PC-3 (cell line): ENCODE results near the gene TMEM147. TPM values are rescaled to one million over a fixed set of nuclear protein-coding genes. Genes with fewer than 3 reads are reported as not detected.

ENCODE experiments used
- ATAC-seq: fragments of 200-7000 bp; cut with Tn5 transposase; 2 replicates; pipeline ENCODE4 v1.9.1; 2020; ENCODE audit warnings: mild to moderate bottlenecking, moderate library complexity
- BruUV-seq: library from RNA; stranded (reverse); fragments of 400-500 nt; replicated peaks from 2 replicates; lab custom pipeline; 2021; lab: Mats Ljungman, UMichigan
- CTCF ChIA-PET: fragments of 300-600 bp; sonication (Branson Sonifier 250); formaldehyde crosslinking; loops from one replicate; lab custom pipeline; 2022; ENCODE audit warnings: antibody characterized with exemption; lab: Charles Lee
- POLR2A ChIA-PET: fragments of 300-600 bp; sonication (Branson Sonifier 250); formaldehyde crosslinking; loops from one replicate; lab custom pipeline; 2022; ENCODE audit warnings: antibody characterized with exemption; ENCODE audit not compliant: unreplicated experiment; lab: Charles Lee
- DNase-seq: peaks from one replicate; pipeline ENCODE4 v3.0.0-alpha.2; 2015
- H2AFZ ChIP-seq: fragments of 300-600 bp; sonication (generic); 2 replicates; pipeline ENCODE4 v1.6.0; 2016; ENCODE audit warnings: antibody characterized with exemption, low read length
- H3F3A ChIP-seq: fragments of 300-600 bp; sonication (generic); one replicate; pipeline ENCODE4 v1.6.0; 2017; ENCODE audit warnings: antibody characterized with exemption, low read length, control low read depth, mild to moderate bottlenecking; ENCODE audit not compliant: unreplicated experiment
- H3K27ac ChIP-seq: fragments of 300-600 bp; sonication (generic); 2 replicates; pipeline ENCODE4 v1.5.1; 2016; ENCODE audit warnings: mild to moderate bottlenecking, low read length
- H3K27me3 ChIP-seq: fragments of 300-600 bp; sonication (generic); 2 replicates; pipeline ENCODE4 v1.6.1; 2016; ENCODE audit warnings: low read length, mixed read lengths
- H3K36me3 ChIP-seq: fragments of 300-600 bp; sonication (generic); 2 replicates; pipeline ENCODE4 v1.6.1; 2016; ENCODE audit warnings: low read depth, mixed run types, low read length, mixed read lengths
- H3K4me1 ChIP-seq: fragments of 300-600 bp; sonication (generic); 2 replicates; pipeline ENCODE4 v1.5.1; 2016; ENCODE audit warnings: low read length; ENCODE audit not compliant: insufficient read depth
- H3K4me2 ChIP-seq: fragments of 300-600 bp; sonication (generic); 2 replicates; pipeline ENCODE4 v1.6.0; 2016; ENCODE audit warnings: low read length
- H3K4me3 ChIP-seq: fragments of 300-600 bp; sonication (generic); 2 replicates; pipeline ENCODE4 v1.5.1; 2016; ENCODE audit warnings: mild to moderate bottlenecking, low read length, mixed read lengths
- H3K79me2 ChIP-seq: fragments of 300-600 bp; sonication (generic); 2 replicates; pipeline ENCODE4 v1.6.1; 2017; ENCODE audit warnings: low read length, mixed read lengths
- H3K9ac ChIP-seq: fragments of 300-600 bp; sonication (generic); 2 replicates; pipeline ENCODE4 v1.6.0; 2016; ENCODE audit warnings: mild to moderate bottlenecking, low read length
- H3K9me2 ChIP-seq: fragments of 300-600 bp; sonication (generic); replicated peaks from 2 replicates; pipeline ENCODE4 v1.6.1; 2016; ENCODE audit warnings: mixed run types, low read length, mixed read lengths
- H3K9me3 ChIP-seq: fragments of 300-600 bp; sonication (generic); 2 replicates; pipeline ENCODE4 v1.6.1; 2016; ENCODE audit warnings: low read length, mixed read lengths
- H4K20me1 ChIP-seq: fragments of 300-600 bp; sonication (generic); 2 replicates; pipeline ENCODE4 v1.6.1; 2016; ENCODE audit warnings: low read length, mixed read lengths
- EZH2 ChIP-seq: fragments of 300-600 bp; sonication (generic); IDR thresholded peaks from one replicate; pipeline ENCODE4 v1.6.1; 2017; ENCODE audit warnings: antibody characterized with exemption, mild to moderate bottlenecking, low read length; ENCODE audit not compliant: unreplicated experiment
- EZH2phosphoT487 ChIP-seq: fragments of 300-600 bp; sonication (generic); IDR thresholded peaks from 2 replicates; pipeline ENCODE4 v1.6.1; 2018; ENCODE audit warnings: mild to moderate bottlenecking, antibody characterized with exemption, low read length, borderline replicate concordance
- intact Hi-C: fragments of 100-400 bp; cut with micrococcal nuclease; formaldehyde crosslinking; loops from 2 replicates; pipeline ENCODE4 v1.9.0; 2023
- total RNA-seq: library from RNA; depleted of rRNA; stranded (reverse); fragments of >200 nt; gene quantifications from 2 replicates; pipeline ENCODE4 v1.2.3, GENCODE V29; 2014
- TF ChIP-seq, protein P1 (sequence below): fragments of 300-600 bp; sonication (generic); conservative IDR thresholded peaks from 2 replicates; pipeline ENCODE4 v1.5.1; 2017; ENCODE audit warnings: antibody characterized with exemption, low read depth, mild to moderate bottlenecking, low read length

Gene TMEM147
- total RNA-seq, 1 experiment from 2014 or later = 206 TPM

DNA sequence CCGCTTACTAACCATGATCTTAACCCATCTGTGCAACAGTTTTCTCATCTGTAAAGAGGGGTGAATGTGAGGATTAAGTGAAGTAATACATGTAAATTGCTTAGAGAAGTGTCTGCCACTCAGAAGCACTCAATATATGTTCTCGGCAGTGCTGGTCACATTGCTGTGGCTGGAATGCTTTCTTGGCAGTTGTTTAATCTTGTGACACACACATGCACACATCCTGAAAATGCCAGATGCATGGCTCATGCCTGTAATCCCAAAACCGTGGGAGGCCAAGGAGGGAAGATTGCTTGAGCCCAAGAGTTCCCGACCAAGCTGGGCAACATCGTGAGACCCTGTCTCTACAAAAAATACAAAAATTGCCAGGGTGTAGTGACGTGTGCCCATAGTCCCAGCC lies 27.1 kb upstream of the TMEM147 start:
- intact Hi-C loops = loop anchor here (2.0 to 5.0 kb wide), 2 partner anchors 26 to 74 kb away; partner anchors contain the start of gene TMEM147
- no peaks in the 10 kb centered on the region for H3K9me3 ChIP-seq
- no peaks in the 10 kb centered on the region for H3K36me3 ChIP-seq
- H3K27me3 ChIP-seq = no peaks in the 10 kb centered on the region
- CTCF ChIA-PET = no interaction called here
- peak; percentile 78 for ATAC-seq
- no peaks in the 10 kb centered on the region for H3F3A ChIP-seq
- H3K27ac ChIP-seq = peak overlapping the region; percentile 38
- 0 out of 2 replicates have a peak overlapping the region, but pooled peaks have one; percentile 17 for H2AFZ ChIP-seq
- H3K4me2 ChIP-seq = peak overlapping the region; percentile 33; the same call in 1 of the 2 replicates
- POLR2A ChIA-PET = no interaction called here
- no peaks in the 10 kb centered on the region for H3K79me2 ChIP-seq
- BruUV-seq = no TSS peak
- peak; percentile 84 for DNase-seq
- no peaks in the 10 kb centered on the region for H3K9me2 ChIP-seq
- peaks cover 19% of the 10 kb centered on the region for H3K4me1 ChIP-seq
- no peak overlapping the region for H3K9ac ChIP-seq
- H3K4me3 ChIP-seq = no peak overlapping the region
- no peaks in the 10 kb centered on the region for H4K20me1 ChIP-seq
- TF ChIP-seq EZH2phosphoT487 (no peak), EZH2 (no peak)
- TF ChIP-seq, protein P1, sequence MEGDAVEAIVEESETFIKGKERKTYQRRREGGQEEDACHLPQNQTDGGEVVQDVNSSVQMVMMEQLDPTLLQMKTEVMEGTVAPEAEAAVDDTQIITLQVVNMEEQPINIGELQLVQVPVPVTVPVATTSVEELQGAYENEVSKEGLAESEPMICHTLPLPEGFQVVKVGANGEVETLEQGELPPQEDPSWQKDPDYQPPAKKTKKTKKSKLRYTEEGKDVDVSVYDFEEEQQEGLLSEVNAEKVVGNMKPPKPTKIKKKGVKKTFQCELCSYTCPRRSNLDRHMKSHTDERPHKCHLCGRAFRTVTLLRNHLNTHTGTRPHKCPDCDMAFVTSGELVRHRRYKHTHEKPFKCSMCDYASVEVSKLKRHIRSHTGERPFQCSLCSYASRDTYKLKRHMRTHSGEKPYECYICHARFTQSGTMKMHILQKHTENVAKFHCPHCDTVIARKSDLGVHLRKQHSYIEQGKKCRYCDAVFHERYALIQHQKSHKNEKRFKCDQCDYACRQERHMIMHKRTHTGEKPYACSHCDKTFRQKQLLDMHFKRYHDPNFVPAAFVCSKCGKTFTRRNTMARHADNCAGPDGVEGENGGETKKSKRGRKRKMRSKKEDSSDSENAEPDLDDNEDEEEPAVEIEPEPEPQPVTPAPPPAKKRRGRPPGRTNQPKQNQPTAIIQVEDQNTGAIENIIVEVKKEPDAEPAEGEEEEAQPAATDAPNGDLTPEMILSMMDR = no peak

DNA sequence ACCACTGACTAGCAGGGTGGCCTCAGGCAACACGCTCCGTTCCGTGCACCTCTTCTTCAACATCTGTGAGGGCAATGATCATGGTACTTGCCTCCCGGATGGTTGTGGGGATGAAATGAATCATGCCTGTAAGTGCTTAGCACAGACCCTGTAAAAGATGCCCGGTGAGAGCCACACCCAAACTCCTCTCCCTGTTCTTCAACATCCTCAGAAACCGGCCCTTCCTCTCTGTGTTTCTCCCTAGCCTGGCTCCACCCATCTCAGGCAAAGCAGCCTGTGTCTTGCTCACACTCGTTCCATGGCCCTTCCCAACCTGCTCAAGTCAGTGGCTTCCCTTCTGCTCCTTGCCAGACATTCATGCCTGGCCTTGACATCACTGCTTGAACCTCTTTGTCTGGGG lies 26.1 kb upstream of the TMEM147 start:
- no peak overlapping the region for H3K4me3 ChIP-seq
- TF ChIP-seq, protein P1 = no peak
- TF ChIP-seq EZH2 = no peak
- TF ChIP-seq EZH2phosphoT487 = no peak
- H3K4me2 ChIP-seq = peak overlapping the region; percentile 36
- peak; percentile 85 for DNase-seq
- intact Hi-C loops = loop anchor here (2.0 to 5.0 kb wide), 2 partner anchors 26 to 73 kb away; partner anchors contain the start of gene TMEM147
- H3K9me2 ChIP-seq = no peaks in the 10 kb centered on the region
- ATAC-seq = peak; percentile 94
- H3K79me2 ChIP-seq = no peaks in the 10 kb centered on the region
- POLR2A ChIA-PET = no interaction called here
- no peaks in the 10 kb centered on the region for H3K9me3 ChIP-seq
- peak overlapping the region; percentile 38 for H3K27ac ChIP-seq
- no peaks in the 10 kb centered on the region for H3F3A ChIP-seq
- H3K36me3 ChIP-seq = no peaks in the 10 kb centered on the region
- H3K4me1 ChIP-seq = peaks cover 19% of the 10 kb centered on the region
- CTCF ChIA-PET = no interaction called here
- no peaks in the 10 kb centered on the region for H3K27me3 ChIP-seq
- H3K9ac ChIP-seq = no peak overlapping the region
- H4K20me1 ChIP-seq = no peaks in the 10 kb centered on the region
- BruUV-seq = no TSS peak
- H2AFZ ChIP-seq = peak overlapping the region; percentile 66

DNA sequence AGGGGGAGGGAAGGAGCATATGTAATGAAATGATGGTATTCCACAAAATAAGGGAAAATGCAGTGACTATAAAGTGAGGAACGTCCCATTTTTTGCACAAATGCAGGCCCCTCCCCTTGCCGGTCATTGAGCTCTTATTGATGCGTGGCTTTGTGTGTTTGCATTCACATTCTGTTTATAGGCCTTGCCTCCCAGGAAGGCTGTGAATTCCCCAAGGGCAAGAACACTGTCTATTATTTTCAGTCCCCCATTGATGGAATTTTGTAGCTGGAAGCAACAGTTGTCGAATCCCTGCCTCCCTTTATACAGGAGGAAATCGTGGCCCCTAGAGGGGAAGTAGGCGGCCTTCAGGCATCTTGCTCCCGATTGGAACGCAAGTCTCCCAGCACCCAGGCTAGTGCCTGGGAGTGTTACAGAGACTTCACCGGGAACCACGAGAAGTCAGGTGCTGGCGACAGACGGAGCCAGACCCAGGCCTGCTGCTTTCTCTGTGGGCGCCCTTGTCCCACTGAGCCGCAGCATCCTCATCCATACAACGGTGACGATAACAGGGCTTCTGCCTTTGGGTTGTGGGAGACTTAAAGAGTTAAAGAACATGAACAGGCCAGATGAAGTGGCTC lies 24.2 kb upstream of the TMEM147 start:
- ChIA-PET POLR2A (no interaction called here), CTCF (no interaction called here)
- no peak overlapping the region for H2AFZ ChIP-seq
- H3K4me2 ChIP-seq = no peak overlapping the region
- no peak overlapping the region for H3K4me3 ChIP-seq
- no peaks in the 10 kb centered on the region for H3K9me2 ChIP-seq
- intact Hi-C loops = no loop called here
- TF ChIP-seq EZH2 (no peak), EZH2phosphoT487 (no peak)
- TF ChIP-seq, protein P1 = no peak
- DNase-seq = no peak
- H3K27me3 ChIP-seq = no peaks in the 10 kb centered on the region
- H3K9me3 ChIP-seq = no peaks in the 10 kb centered on the region
- peaks cover 19% of the 10 kb centered on the region for H3K4me1 ChIP-seq
- H3K27ac ChIP-seq = no peak overlapping the region
- ATAC-seq = no peak
- no peaks in the 10 kb centered on the region for H4K20me1 ChIP-seq
- BruUV-seq = no TSS peak
- H3K36me3 ChIP-seq = no peaks in the 10 kb centered on the region
- H3F3A ChIP-seq = no peaks in the 10 kb centered on the region
- no peaks in the 10 kb centered on the region for H3K79me2 ChIP-seq
- H3K9ac ChIP-seq = no peak overlapping the region
